Esophagus squamous epithelium (tissue), 4 donors: ENCODE measurements around the gene EXOC8.
"Not testable (repeated sequence)": the region's sequence is repeated elsewhere in the genome, so short reads cannot be mapped to it uniquely, and the experiment has no call there.

Source experiments
- POLR2A ChIP-seq, 4 donors: fragments of 450-650 bp; IDR thresholded peaks; one replicate each; pipeline ENCODE4 v1.6.1; 2017; ENCODE audit warnings: antibody characterized with exemption in 4 of 4, mild to moderate bottlenecking in 4 of 4, moderate library complexity in 3 of 4
- TF ChIP-seq, protein P1 (sequence below), 6 experiments: fragments of 450-650 bp in 4 of 6; fragments of 200-600 bp in 2 of 6; sonication (generic) in 2 of 6; IDR thresholded peaks; one replicate each; pipeline ENCODE4 v1.5.1; 2016 to 2019; ENCODE audit warnings: antibody characterized with exemption in 6 of 6, mild to moderate bottlenecking in 4 of 6, moderate library complexity in 4 of 6

- TF ChIP-seq, protein P1, sequence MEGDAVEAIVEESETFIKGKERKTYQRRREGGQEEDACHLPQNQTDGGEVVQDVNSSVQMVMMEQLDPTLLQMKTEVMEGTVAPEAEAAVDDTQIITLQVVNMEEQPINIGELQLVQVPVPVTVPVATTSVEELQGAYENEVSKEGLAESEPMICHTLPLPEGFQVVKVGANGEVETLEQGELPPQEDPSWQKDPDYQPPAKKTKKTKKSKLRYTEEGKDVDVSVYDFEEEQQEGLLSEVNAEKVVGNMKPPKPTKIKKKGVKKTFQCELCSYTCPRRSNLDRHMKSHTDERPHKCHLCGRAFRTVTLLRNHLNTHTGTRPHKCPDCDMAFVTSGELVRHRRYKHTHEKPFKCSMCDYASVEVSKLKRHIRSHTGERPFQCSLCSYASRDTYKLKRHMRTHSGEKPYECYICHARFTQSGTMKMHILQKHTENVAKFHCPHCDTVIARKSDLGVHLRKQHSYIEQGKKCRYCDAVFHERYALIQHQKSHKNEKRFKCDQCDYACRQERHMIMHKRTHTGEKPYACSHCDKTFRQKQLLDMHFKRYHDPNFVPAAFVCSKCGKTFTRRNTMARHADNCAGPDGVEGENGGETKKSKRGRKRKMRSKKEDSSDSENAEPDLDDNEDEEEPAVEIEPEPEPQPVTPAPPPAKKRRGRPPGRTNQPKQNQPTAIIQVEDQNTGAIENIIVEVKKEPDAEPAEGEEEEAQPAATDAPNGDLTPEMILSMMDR (IDR thresholded peaks at IDR 0.05), result not testable (repeated sequence)
- not testable (repeated sequence) for TF ChIP-seq POLR2A (IDR thresholded peaks at IDR 0.05)
Observed at GRCh38 chr1:231348856-231349255, 11.2 kb upstream of the EXOC8 start.
